ENCODE measurements around the gene CREB5.

CREB5 gene

DNA sequence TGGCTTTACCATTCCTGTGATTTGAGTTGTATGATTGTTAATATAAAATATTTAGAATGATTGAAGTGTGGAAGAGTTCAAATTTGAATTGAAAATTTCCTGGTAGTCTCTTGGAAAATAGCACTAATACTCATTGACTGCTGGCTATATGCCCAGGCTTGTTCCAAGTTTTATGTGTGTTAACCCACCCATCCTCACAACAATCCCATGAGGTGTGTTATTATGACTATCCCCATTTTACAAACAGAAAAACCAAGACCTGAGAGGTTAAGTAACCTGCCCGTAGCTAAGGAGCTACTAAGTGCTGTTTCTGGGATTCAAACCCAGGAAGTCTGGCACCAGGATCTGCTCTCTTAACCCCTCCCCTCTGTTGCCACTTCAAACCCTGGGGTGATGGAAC, 213.9 kb downstream of the CREB5 start:
- no peak for DNase-seq (ENCODE audit: extremely low read depth, insufficient read length)

DNA sequence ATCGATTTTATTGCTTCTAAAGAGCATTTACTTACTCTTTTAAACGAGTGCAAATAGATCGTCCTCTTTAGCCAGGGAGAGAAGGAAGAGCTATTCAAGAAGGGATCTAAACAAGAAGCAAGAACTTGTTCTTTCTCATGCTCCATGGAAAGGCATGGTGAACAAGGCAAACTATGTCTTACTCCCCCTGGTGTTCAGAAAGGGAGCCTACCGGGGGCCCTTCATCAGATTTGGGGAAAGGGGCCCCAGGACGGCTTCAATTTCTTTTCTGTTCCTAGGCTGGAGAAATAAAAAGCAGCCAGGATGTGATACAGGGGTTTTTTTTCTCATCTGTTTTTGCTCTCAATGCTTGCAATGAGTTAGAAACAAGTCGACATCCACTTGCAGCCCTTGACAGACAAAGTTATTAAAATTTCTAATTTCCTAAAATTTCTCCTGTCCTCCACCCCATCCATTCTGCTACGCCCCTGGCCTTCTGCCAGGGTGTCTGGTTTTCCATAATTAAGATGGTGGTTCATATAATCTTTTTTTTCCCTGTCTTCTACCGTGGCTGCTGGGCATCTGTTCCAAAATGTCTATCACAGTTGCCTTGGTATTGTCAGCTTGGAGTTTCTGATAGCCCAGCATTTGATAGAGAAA, 214.4 kb downstream of the CREB5 start:
- Histone ChIP-seq H3K27me3 (replicated peaks; ENCODE audit: control insufficient read depth, insufficient read depth, low read length) (no peaks in the 10 kb centered on the region; the same call in 1 of the 2 replicates), H3K4me3 (replicated peaks; ENCODE audit: low read depth, low read length) (no peak overlapping the region), H3K36me3 (ENCODE audit: control insufficient read depth, insufficient read depth, low read length) (no peaks in the 10 kb centered on the region)
- TF ChIP-seq, protein P1, sequence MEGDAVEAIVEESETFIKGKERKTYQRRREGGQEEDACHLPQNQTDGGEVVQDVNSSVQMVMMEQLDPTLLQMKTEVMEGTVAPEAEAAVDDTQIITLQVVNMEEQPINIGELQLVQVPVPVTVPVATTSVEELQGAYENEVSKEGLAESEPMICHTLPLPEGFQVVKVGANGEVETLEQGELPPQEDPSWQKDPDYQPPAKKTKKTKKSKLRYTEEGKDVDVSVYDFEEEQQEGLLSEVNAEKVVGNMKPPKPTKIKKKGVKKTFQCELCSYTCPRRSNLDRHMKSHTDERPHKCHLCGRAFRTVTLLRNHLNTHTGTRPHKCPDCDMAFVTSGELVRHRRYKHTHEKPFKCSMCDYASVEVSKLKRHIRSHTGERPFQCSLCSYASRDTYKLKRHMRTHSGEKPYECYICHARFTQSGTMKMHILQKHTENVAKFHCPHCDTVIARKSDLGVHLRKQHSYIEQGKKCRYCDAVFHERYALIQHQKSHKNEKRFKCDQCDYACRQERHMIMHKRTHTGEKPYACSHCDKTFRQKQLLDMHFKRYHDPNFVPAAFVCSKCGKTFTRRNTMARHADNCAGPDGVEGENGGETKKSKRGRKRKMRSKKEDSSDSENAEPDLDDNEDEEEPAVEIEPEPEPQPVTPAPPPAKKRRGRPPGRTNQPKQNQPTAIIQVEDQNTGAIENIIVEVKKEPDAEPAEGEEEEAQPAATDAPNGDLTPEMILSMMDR (IDR thresholded peaks at IDR 0.05; ENCODE audit: insufficient read depth, low read length, poor library complexity, severe bottlenecking), result peak; percentile 81
- no peak for DNase-seq (ENCODE audit: extremely low read depth, insufficient read length)

More for the DNA sequence above, 213.9 kb downstream of the CREB5 start:
- Histone ChIP-seq H3K4me3 (replicated peaks; ENCODE audit: low read depth, low read length) (no peak overlapping the region), H3K36me3 (ENCODE audit: control insufficient read depth, insufficient read depth, low read length) (no peaks in the 10 kb centered on the region), H3K27me3 (replicated peaks; ENCODE audit: control insufficient read depth, insufficient read depth, low read length) (no peaks in the 10 kb centered on the region; the same call in 1 of the 2 replicates)
- TF ChIP-seq, protein P1 (IDR thresholded peaks at IDR 0.05; ENCODE audit: insufficient read depth, low read length, poor library complexity, severe bottlenecking), result no peak

DNA sequence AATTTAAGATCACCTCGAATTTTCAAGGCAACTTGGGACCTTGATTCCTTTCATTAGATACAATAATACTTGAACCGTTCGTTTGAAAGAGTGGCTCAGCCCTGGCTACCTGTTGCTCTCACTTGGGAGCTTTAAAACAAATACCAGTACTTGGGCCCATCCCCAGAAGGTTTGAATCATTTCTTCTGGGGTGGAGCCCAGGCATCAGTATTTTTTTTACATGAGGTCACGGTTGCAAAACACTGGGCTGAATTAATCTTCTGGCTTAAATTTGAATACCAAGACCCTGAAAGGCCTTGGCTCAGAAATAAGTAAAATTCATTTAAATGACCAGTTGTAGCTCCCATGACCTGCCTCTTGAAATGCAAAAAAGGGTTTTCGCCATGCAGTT, 214.9 kb downstream of the CREB5 start:
- Histone ChIP-seq H3K36me3 (ENCODE audit: control insufficient read depth, insufficient read depth, low read length) (no peaks in the 10 kb centered on the region), H3K27me3 (replicated peaks; ENCODE audit: control insufficient read depth, insufficient read depth, low read length) (no peaks in the 10 kb centered on the region; the same call in 1 of the 2 replicates), H3K4me3 (replicated peaks; ENCODE audit: low read depth, low read length) (no peak overlapping the region)
- no peak for DNase-seq (ENCODE audit: extremely low read depth, insufficient read length)
- TF ChIP-seq, protein P1 (IDR thresholded peaks at IDR 0.05; ENCODE audit: insufficient read depth, low read length, poor library complexity, severe bottlenecking), result no peak

DNA sequence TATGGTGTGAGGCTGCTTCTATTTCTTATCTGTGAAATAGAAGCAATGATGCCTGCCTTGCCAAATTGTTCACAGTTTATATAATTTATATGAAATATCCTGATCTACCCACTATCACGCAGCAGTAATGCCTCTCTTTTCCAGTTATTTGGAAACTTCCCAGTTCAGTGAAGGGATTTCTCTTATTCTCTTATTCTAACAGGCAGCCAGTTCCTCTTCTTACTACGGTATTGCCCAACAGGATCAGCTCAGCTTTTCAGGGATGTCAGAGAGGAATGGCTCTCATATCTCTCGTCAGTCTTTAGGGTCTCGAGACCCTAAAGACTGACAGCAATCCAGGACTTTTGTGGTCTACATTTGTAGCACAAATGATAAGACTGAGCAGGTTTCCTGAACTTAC, 215.6 kb downstream of the CREB5 start:
- no peak for DNase-seq (ENCODE audit: extremely low read depth, insufficient read length)
- TF ChIP-seq, protein P1 (IDR thresholded peaks at IDR 0.05; ENCODE audit: insufficient read depth, low read length, poor library complexity, severe bottlenecking), result no peak
- Histone ChIP-seq H3K36me3 (ENCODE audit: control insufficient read depth, insufficient read depth, low read length) (no peaks in the 10 kb centered on the region), H3K4me3 (replicated peaks; ENCODE audit: low read depth, low read length) (no peak overlapping the region), H3K27me3 (replicated peaks; ENCODE audit: control insufficient read depth, insufficient read depth, low read length) (no peaks in the 10 kb centered on the region; the same call in 1 of the 2 replicates)

DNA sequence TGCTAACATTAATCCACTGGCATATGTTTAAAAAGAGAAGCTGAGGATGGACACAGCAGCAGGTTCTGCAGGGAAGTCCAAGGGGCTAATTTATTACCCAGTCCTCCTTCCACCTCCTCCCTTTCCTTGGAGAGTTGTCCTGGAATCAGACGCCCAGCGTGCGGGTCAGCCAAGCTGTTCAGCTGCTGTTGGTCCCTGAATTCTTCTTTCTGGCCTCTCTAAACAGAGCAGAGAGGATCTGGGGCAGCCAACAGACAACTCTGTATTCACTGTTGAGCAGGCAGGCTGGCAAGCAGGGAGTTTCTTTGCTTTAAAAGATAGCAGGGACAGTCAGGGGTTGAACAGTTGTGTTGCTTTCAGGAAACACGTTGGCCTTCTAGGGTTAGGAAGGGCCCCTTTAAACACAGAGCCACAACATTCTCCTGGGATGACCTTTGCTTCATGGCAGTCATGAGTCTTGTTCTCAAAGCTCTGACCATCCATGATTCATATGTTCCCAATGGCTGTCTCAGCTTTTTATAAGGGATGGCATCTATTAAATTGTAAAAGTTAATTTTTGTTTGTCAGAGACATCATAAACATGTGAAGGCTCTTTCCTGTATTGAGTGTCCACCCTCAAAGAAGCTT, 217.0 kb downstream of the CREB5 start:
- TF ChIP-seq, protein P1 (IDR thresholded peaks at IDR 0.05; ENCODE audit: insufficient read depth, low read length, poor library complexity, severe bottlenecking), result no peak
- DNase-seq (ENCODE audit: extremely low read depth, insufficient read length), result no peak

More for the DNA sequence above, 217.0 kb downstream of the CREB5 start:
- H3K4me3 ChIP-seq (replicated peaks; ENCODE audit: low read depth, low read length), result no peak overlapping the region
- no peaks in the 10 kb centered on the region; the same call in 1 of the 2 replicates for H3K27me3 ChIP-seq (replicated peaks; ENCODE audit: control insufficient read depth, insufficient read depth, low read length)
- no peaks in the 10 kb centered on the region for H3K36me3 ChIP-seq (ENCODE audit: control insufficient read depth, insufficient read depth, low read length)

Measured in GM06990 (cell line).